Measurements from ENCODE around the gene AP5S1. TPM values are rescaled to one million over a fixed set of nuclear protein-coding genes. Genes with fewer than 3 reads are reported as not detected.

The AP5S1 gene
- total and polyA plus RNA-seq, 10 of the 15 experiments (the other 5 are each of a cell fraction or from before 2014, with no cell fraction given) = 3.8 to 13.2 (median 7.8) TPM

GRCh38 chr20:3836132-3836531, 15.8 kb downstream of the AP5S1 start:
- ChIA-PET CTCF (interaction anchor here (1.8 kb wide), 1 partner anchor 15 kb away, joined by 5 read pairs; the partner anchor contains the start of gene AP5S1), POLR2A (interaction anchor here (0.6 to 0.7 kb wide), 2 partner anchors 50 to 56 kb away, joined by 3 read pairs; no protein-coding TSS in a partner anchor), SMC1A (ENCODE audit: uncharacterized antibody, unreplicated experiment) (interaction anchor here (1.4 kb wide), 1 partner anchor 15 kb away, joined by 3 read pairs; no protein-coding TSS in a partner anchor), RAD21 (ENCODE audit: unreplicated experiment) (no interaction called here)
- H3K9ac ChIP-seq (ENCODE audit: control insufficient read depth, insufficient read depth, low read length) = no peak overlapping the region
- no peaks in the 10 kb centered on the region for H3K27me3 ChIP-seq (replicated peaks in 1 of 2; ENCODE audit: control insufficient read depth in 2 of 2, insufficient read depth in 2 of 2, low read length in 1 of 2)
- peaks cover 3% of the 10 kb centered on the region; the same call in 1 of the 2 replicates for H3K4me1 ChIP-seq (ENCODE audit: control insufficient read depth, insufficient read depth, low read length)
- H2AFZ ChIP-seq (ENCODE audit: control insufficient read depth, low read depth, low read length) = no peak overlapping the region
- no peak overlapping the region for H3K27ac ChIP-seq (ENCODE audit: control insufficient read depth, insufficient read depth)
- BruUV-seq (replicated peaks) = no TSS peak
- H3K79me2 ChIP-seq (ENCODE audit: control insufficient read depth, insufficient read depth, low read length) = no peaks in the 10 kb centered on the region
- 89% methylated on average over 4 of the region's 4 CpGs for WGBS (ENCODE audit: insufficient coverage, insufficient replicate concordance, low lambda C conversion rate, missing lambda C conversion rate)
- H3K36me3 ChIP-seq (ENCODE audit: control insufficient read depth in 2 of 2, insufficient read depth in 2 of 2, low read length in 1 of 2) = no peaks in the 10 kb centered on the region
- intact Hi-C loops (cut with micrococcal nuclease; ENCODE audit: unreplicated experiment) (no loop called here), in situ Hi-C loops (cut with MboI) (no loop called here)
- no peaks in the 10 kb centered on the region for H4K20me1 ChIP-seq (ENCODE audit: control insufficient read depth, insufficient read depth)
- FAIRE-seq (no peak), ATAC-seq (no peak), DNase-seq (ENCODE audit: low read depth, low spot score) (no peak)
- H3K4me3 ChIP-seq = no peak overlapping the region
- TF ChIP-seq ZBTB33 (IDR thresholded peaks at IDR 0.05) = no peak
- no peak for TF ChIP-seq ZNF217 (IDR thresholded peaks at IDR 0.05)
- TF ChIP-seq ZNF622 (IDR thresholded peaks at IDR 0.05) = no peak
- TF ChIP-seq BCL3 (IDR thresholded peaks at IDR 0.05; ENCODE audit: borderline replicate concordance, insufficient read depth, low read depth, low read length, poor library complexity, severe bottlenecking) = no peak
- no peaks in the 10 kb centered on the region for H3K9me3 ChIP-seq (replicated peaks; ENCODE audit: control insufficient read depth, insufficient read depth, low read length)
- no peak overlapping the region for H3K4me2 ChIP-seq (ENCODE audit: control insufficient read depth, insufficient read depth)
